ENCODE data around the gene TRIM52. TPM values are rescaled to one million over a fixed set of nuclear protein-coding genes. Genes with fewer than 3 reads are reported as not detected.

Gene TRIM52
- polyA plus RNA-seq, 1 of the 3 experiments (the other 2 are of a cell fraction): 6.4 TPM

DNA sequence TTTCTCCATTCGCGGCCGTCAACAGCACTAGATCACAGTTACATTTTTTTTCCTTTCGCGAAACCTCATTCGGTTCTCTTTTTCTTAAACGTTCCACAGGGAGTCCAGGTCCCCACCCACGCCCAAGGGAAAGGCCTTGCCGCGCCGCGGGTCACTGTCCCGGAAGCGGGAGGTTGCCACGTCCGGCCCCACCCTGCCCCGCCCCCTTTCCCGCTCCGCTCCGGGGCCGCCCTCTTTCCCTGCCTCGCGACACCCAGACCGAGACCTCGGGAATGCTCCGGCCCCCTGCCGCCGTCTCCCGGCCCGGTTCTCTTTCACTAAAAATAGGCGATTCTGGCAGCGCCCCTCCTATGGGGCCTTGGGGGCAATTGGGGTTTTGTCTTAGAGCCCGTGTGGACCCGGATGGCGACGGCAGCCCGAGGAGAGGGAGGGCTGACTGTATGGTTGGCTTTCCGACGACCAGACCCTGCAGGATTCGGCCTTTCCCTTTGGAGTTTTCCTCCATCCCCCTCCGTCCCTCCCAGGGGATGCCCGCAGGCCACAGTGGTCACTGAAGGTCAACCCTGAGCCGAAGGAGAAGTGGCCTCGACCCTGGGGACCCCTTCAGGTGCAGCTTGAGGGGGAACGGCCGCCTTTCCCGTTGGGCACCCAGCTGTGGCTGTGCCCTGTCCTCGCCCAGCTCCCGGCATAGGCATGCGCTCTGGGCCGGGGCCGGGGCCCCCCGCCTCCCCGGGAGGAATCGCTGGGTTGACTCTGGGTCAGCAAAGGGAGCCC lies 14.5 kb downstream of the TRIM52 start:
- peak; percentile 93 for DNase-seq
- POLR2A ChIA-PET: interaction anchor here (1.0 to 2.1 kb wide), 4 partner anchors 12 to 35 kb away, joined by 4 to 9 read pairs (median 6); no protein-coding TSS in a partner anchor
- Histone ChIP-seq H3K9me2 (no peaks in the 10 kb centered on the region), H3K4me3 (ENCODE audit: low read depth in 2 of 2, low read length in 1 of 2) (peak overlapping the region; percentile 85 to 89), H3K9me3 (no peaks in the 10 kb centered on the region), H3K79me2 (ENCODE audit: insufficient read depth) (peaks cover 81% of the 10 kb centered on the region), H4K20me1 (ENCODE audit: insufficient read depth) (peaks cover 52% of the 10 kb centered on the region), H2AFZ (ENCODE audit: low read depth) (peak overlapping the region; percentile 64), H3K4me1 (ENCODE audit: control insufficient read depth in 1 of 2, insufficient read depth in 2 of 2, low read depth in 1 of 2, low read length in 1 of 2) (peaks cover 18 to 35% of the 10 kb centered on the region in 2 experiments; a peak in 3 of 4 replicates), H3K36me3 (replicated peaks in 1 of 2; ENCODE audit: control insufficient read depth in 1 of 2, insufficient read depth in 2 of 2, low read length in 1 of 2) (peaks cover 10 to 33% of the 10 kb centered on the region in 2 experiments), H3K4me2 (peak overlapping the region; percentile 96), H3K9ac (peak overlapping the region; percentile 98), H3K27me3 (ENCODE audit: insufficient read depth) (no peaks in the 10 kb centered on the region), H3K27ac (ENCODE audit: low read depth in 2 of 2, low read length in 1 of 2) (peak overlapping the region; percentile 91 to 95), H3F3A (replicated peaks; ENCODE audit: insufficient read depth) (peaks cover 36% of the 10 kb centered on the region)
- WGBS (ENCODE audit: low lambda C conversion rate): 0% methylated on average over 22 of the region's 55 CpGs
- CTCF ChIA-PET: interaction anchor here (0.7 to 1.8 kb wide), 2 partner anchors 57 to 63 kb away, joined by 3 to 4 read pairs; no protein-coding TSS in a partner anchor
- peak; percentile 75 for TF ChIP-seq ELF1 (IDR thresholded peaks at IDR 0.05)
- TF ChIP-seq, protein P1, sequence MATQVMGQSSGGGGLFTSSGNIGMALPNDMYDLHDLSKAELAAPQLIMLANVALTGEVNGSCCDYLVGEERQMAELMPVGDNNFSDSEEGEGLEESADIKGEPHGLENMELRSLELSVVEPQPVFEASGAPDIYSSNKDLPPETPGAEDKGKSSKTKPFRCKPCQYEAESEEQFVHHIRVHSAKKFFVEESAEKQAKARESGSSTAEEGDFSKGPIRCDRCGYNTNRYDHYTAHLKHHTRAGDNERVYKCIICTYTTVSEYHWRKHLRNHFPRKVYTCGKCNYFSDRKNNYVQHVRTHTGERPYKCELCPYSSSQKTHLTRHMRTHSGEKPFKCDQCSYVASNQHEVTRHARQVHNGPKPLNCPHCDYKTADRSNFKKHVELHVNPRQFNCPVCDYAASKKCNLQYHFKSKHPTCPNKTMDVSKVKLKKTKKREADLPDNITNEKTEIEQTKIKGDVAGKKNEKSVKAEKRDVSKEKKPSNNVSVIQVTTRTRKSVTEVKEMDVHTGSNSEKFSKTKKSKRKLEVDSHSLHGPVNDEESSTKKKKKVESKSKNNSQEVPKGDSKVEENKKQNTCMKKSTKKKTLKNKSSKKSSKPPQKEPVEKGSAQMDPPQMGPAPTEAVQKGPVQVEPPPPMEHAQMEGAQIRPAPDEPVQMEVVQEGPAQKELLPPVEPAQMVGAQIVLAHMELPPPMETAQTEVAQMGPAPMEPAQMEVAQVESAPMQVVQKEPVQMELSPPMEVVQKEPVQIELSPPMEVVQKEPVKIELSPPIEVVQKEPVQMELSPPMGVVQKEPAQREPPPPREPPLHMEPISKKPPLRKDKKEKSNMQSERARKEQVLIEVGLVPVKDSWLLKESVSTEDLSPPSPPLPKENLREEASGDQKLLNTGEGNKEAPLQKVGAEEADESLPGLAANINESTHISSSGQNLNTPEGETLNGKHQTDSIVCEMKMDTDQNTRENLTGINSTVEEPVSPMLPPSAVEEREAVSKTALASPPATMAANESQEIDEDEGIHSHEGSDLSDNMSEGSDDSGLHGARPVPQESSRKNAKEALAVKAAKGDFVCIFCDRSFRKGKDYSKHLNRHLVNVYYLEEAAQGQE (IDR thresholded peaks at IDR 0.05; ENCODE audit: low read depth, low read length): 0 out of 2 replicates have a peak, but pooled peaks have one; percentile 6
- TF ChIP-seq TCF12 (IDR thresholded peaks at IDR 0.05): 0 out of 2 replicates have a peak, but pooled peaks have one; percentile 9
- TF ChIP-seq YY1 (IDR thresholded peaks at IDR 0.05; ENCODE audit: low read depth): peak; percentile 47
- TF ChIP-seq RCOR1 (IDR thresholded peaks at IDR 0.05; ENCODE audit: low read length): no peak
- TF ChIP-seq NFIC (IDR thresholded peaks at IDR 0.05; ENCODE audit: borderline replicate concordance): no peak
- TF ChIP-seq, protein P2, sequence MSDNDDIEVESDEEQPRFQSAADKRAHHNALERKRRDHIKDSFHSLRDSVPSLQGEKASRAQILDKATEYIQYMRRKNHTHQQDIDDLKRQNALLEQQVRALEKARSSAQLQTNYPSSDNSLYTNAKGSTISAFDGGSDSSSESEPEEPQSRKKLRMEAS (IDR thresholded peaks at IDR 0.05; ENCODE audit: low read depth): peak; percentile 82
- peak; percentile 75; the same call in 1 of the 2 replicates for TF ChIP-seq POLR2AphosphoS5 (IDR thresholded peaks at IDR 0.05; ENCODE audit: low read depth, low read length)
- no peak for TF ChIP-seq TEAD4 (IDR thresholded peaks at IDR 0.05; ENCODE audit: borderline replicate concordance, insufficient read depth)
- peak; percentile 79 for TF ChIP-seq GABPA (IDR thresholded peaks at IDR 0.05; ENCODE audit: low read depth)
- TF ChIP-seq, protein P3, sequence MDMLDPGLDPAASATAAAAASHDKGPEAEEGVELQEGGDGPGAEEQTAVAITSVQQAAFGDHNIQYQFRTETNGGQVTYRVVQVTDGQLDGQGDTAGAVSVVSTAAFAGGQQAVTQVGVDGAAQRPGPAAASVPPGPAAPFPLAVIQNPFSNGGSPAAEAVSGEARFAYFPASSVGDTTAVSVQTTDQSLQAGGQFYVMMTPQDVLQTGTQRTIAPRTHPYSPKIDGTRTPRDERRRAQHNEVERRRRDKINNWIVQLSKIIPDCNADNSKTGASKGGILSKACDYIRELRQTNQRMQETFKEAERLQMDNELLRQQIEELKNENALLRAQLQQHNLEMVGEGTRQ (IDR thresholded peaks at IDR 0.05; ENCODE audit: borderline replicate concordance, low read depth, low read length): no peak
- no peak for TF ChIP-seq RFX5 (IDR thresholded peaks at IDR 0.05; ENCODE audit: low read length)
- peak; percentile 78 for TF ChIP-seq TAF1 (IDR thresholded peaks at IDR 0.05; ENCODE audit: borderline replicate concordance, low read depth, low read length)
- TF ChIP-seq CHD2 (IDR thresholded peaks at IDR 0.05; ENCODE audit: low read length, partially characterized antibody): peak; percentile 98
- TF ChIP-seq, protein P4, sequence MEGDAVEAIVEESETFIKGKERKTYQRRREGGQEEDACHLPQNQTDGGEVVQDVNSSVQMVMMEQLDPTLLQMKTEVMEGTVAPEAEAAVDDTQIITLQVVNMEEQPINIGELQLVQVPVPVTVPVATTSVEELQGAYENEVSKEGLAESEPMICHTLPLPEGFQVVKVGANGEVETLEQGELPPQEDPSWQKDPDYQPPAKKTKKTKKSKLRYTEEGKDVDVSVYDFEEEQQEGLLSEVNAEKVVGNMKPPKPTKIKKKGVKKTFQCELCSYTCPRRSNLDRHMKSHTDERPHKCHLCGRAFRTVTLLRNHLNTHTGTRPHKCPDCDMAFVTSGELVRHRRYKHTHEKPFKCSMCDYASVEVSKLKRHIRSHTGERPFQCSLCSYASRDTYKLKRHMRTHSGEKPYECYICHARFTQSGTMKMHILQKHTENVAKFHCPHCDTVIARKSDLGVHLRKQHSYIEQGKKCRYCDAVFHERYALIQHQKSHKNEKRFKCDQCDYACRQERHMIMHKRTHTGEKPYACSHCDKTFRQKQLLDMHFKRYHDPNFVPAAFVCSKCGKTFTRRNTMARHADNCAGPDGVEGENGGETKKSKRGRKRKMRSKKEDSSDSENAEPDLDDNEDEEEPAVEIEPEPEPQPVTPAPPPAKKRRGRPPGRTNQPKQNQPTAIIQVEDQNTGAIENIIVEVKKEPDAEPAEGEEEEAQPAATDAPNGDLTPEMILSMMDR (IDR thresholded peaks at IDR 0.05): no peak
- TF ChIP-seq RAD21 (IDR thresholded peaks at IDR 0.05; ENCODE audit: low read length): no peak
- TF ChIP-seq, protein P5, sequence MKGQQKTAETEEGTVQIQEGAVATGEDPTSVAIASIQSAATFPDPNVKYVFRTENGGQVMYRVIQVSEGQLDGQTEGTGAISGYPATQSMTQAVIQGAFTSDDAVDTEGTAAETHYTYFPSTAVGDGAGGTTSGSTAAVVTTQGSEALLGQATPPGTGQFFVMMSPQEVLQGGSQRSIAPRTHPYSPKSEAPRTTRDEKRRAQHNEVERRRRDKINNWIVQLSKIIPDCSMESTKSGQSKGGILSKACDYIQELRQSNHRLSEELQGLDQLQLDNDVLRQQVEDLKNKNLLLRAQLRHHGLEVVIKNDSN (IDR thresholded peaks at IDR 0.05; ENCODE audit: borderline replicate concordance, low read depth): no peak
- peak; percentile 75 for TF ChIP-seq MXI1 (IDR thresholded peaks at IDR 0.05; ENCODE audit: low read depth, low read length)
- peak; percentile 81; the same call in 1 of the 2 replicates for TF ChIP-seq SIN3A (IDR thresholded peaks at IDR 0.05; ENCODE audit: borderline replicate concordance, low read depth, low read length)
- TF ChIP-seq EZH2phosphoT487 (IDR thresholded peaks at IDR 0.05; ENCODE audit: borderline replicate concordance, low read depth): no peak
- TF ChIP-seq RXRA (IDR thresholded peaks at IDR 0.05; ENCODE audit: borderline replicate concordance, low read depth): no peak; the same call in 1 of the 2 replicates
- TF ChIP-seq GATA2 (CRISPR knock-in tag; IDR thresholded peaks at IDR 0.05): no peak
- TF ChIP-seq, protein P6, sequence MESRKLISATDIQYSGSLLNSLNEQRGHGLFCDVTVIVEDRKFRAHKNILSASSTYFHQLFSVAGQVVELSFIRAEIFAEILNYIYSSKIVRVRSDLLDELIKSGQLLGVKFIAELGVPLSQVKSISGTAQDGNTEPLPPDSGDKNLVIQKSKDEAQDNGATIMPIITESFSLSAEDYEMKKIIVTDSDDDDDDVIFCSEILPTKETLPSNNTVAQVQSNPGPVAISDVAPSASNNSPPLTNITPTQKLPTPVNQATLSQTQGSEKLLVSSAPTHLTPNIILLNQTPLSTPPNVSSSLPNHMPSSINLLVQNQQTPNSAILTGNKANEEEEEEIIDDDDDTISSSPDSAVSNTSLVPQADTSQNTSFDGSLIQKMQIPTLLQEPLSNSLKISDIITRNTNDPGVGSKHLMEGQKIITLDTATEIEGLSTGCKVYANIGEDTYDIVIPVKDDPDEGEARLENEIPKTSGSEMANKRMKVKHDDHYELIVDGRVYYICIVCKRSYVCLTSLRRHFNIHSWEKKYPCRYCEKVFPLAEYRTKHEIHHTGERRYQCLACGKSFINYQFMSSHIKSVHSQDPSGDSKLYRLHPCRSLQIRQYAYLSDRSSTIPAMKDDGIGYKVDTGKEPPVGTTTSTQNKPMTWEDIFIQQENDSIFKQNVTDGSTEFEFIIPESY (IDR thresholded peaks at IDR 0.05; ENCODE audit: borderline replicate concordance, low read depth): peak; percentile 94

All from SK-N-SH (cell line).